Hepatic stellate cell (primary cell): ENCODE data around the gene DCAF10.
A peak's percentile ranks its signal among the peaks of the same experiment; 100 is the strongest.
"Not testable (repeated sequence)": the region's sequence is repeated elsewhere in the genome, so short reads cannot be mapped to it uniquely, and the experiment has no call there.

Experiments
- DNase-seq: peaks from one replicate; pipeline ENCODE4 v3.0.0; 2011; ENCODE audit warnings: low spot score

DCAF10 gene

DNA sequence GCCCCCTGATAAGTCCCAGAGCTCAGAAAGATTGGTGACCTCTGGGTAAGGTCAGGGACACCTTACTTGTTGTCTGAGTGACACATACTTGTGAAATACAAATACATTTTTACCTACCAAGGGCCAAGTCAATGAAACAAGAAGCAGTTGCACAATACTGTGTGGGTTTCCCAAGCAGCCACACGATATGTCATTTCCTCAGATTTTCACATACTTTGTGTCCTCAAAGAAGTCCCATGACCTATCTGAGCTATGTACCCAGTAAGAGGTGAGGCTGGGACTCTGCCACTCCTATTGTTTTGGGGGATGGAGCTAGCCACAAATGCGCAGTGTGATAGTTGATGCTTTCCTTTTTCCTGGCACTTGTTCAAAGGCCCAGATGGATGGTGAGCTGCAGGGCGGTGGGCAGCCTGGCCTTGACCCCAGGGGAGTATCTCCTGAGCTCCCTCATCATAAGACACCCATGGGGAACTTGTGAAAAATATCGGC lies 108.1 kb downstream of the DCAF10 start:
- DNase-seq: no peak

DNA sequence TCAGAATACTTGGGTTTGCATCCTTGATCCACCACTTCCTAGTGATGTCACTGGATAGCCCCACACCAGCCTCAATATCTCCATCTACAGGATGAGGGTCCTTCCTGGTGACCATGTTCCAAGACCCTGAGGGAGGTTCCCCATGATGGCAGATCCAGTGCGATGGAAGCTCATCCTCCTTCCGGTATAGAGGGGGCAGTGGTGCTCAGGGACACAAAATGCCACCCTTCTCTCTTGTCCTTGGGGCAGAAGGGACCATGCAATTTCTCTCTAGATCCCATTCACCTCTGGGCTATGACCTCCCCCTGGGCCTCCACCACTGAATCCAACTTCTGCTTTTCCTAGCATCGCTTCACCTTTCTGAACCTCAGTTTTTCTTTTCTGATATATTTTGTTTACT lies 108.7 kb downstream of the DCAF10 start:
- no peak for DNase-seq

DNA sequence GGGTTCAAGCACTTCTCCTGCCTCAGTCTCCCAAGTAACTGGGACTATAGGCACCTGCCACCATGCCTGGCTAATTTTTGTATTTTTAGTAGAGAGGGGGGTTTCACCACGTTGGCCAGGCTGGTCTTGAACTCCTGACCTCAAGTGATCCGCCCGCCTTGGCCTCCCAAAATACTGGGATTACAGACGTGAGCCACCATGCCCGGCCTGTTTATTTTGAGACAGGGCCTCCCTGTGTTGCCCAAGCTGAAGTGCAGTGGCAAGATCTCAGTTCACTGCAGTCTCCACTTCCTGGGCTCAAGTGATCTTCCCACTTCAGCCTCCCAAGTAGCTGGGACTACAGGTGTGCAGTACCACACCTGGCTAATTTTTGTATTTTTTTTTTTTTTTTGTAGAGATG lies 109.2 kb downstream of the DCAF10 start:
- DNase-seq: not testable (repeated sequence)

DNA sequence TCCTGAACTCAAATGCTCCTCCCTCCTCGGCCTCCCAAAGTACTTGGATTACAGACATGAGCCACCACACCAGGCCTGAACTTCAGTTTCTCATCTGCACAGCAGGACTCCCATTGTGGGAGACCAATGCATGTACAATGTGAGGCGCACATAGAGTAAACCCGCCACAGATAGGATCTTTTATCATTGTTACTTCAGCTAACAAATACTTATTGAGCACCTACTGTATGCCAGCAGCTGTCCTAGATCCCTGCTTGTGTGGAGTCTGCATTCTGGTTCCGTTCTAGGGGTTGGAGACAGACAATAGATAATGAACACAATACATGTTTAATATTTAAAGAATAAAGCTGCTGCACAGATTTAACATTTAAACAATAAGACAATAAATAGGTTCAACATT lies 109.7 kb downstream of the DCAF10 start:
- no peak for DNase-seq

DNA sequence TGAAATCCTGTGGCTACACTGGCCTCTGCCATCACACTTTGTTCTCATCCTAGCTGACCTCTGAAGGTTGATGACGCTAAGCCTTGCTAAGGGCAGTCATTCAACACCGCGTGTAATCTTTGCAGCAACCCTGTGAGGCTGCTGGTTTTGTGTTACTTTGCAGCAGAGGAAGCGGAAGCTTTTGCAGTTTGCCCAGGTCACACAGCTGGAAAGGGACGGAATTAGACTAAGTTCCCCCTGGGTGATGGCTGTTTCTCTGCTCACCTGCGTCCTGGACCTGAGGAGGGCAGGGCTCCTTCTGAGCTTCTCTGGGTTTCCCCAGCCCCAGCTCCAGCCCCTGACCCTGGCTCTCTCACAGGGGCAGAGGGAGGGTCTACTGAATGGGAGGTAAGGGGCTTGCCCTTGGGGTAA lies 110.7 kb downstream of the DCAF10 start:
- no peak for DNase-seq

DNA sequence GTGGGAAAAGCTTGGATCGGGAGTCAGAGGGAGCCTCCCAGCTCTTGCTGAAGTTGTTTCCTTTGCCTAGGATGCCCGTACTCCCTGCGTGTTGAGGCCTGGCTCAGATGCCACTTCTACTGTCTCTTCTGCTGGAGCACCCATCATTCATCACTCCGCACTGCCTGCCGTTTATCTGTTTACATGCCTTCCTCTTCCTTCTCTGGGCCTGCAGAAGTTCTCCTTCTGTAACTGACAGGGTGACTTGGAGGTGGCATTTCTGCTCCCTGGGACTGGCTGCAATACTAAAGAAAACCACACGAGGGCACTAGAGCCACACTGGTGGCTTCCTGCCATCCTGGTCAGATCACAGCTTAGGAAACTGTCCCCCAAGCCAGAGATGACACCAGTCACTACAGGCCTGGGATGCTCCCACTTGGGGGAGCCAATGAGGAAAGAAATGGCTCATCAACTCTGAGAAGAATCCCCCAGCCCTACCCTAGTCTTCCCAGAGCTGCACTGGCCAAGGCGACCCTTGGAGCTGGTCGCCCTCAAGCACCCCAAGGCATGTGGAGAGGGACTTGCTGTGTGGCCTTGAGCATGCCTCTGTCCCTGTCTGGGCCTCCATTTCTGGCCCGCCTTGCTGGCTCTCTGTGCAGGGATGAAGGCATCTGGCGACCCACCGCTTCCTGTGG lies 113.0 kb downstream of the DCAF10 start:
- DNase-seq: peak; percentile 92

DNA sequence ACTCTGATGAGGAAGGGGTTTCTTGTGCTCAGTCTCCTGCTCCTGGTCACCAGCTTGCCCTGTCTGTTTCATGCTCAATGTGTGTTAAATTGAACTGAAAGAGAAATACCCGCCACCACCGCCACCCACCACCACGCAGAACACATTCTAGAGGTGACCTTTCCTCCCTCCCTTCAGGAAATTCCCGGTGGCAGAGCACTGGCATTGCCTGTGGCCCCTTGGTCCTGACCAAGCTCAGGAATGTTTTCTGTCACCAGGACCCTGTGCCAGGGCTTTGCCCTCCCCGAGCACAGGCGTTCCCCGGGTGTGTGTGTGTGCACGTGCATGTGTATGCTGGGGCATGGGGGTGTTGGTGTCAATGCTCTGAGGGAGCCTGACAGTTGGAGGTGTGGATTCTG lies 113.6 kb downstream of the DCAF10 start:
- DNase-seq: no peak

DNA sequence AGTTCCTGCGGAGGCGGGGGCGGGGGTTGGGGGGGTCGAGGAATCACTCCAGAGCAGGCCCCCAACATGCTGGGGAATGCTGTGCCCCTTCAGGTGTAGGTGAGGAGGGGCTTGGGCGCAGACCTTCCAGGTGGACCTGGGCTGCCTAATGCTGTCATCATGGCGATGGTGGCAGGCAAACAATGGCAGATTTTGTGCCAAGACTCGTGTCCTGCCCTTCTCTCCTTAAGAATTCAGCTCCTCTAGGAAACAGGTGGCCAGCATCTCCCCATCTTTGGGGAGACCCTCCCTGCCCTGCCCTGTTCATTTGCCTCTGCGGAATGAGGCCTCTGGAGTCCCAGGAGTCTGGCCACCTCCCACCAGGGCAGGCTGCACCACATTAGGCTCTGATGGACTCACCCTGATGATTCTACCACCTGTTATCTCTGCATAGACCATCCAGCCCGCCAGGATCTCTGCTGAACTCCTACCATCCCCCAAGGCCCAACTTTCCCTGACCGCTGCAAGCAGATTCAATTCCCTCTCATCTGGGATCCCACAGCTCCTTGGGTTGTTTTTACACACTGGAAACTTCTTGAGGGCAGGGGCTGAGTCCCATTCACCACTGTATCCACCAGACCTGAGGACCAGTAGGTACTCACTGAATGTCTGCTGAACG lies 114.2 kb downstream of the DCAF10 start:
- no peak for DNase-seq

DNA sequence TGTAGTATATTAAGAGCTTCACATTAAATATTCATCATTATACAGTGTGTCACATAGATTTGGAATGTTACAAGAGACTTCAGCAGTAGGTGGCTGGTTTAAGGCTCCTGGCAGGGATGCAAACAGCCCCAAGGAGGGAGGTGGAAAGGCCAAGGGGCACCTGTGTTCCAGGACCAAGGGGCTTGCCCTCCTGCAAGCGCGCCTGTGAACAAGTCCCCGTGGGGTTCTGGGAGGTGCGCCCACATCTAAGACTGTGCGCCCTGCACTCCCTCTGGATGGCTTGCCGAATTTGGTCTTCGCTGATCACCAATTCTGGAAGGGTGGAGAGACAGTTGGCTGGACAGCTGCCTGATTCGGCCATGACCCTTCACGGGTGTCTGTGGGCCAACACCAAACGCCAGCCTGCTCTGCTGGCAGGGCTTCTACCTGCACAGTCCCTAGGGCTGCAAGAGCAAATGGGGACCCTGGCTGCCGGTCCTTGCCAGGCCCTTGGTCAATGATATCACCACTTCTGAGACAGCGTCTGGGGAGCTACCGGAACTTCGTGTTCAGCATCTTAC lies 115.4 kb downstream of the DCAF10 start:
- no peak for DNase-seq

DNA sequence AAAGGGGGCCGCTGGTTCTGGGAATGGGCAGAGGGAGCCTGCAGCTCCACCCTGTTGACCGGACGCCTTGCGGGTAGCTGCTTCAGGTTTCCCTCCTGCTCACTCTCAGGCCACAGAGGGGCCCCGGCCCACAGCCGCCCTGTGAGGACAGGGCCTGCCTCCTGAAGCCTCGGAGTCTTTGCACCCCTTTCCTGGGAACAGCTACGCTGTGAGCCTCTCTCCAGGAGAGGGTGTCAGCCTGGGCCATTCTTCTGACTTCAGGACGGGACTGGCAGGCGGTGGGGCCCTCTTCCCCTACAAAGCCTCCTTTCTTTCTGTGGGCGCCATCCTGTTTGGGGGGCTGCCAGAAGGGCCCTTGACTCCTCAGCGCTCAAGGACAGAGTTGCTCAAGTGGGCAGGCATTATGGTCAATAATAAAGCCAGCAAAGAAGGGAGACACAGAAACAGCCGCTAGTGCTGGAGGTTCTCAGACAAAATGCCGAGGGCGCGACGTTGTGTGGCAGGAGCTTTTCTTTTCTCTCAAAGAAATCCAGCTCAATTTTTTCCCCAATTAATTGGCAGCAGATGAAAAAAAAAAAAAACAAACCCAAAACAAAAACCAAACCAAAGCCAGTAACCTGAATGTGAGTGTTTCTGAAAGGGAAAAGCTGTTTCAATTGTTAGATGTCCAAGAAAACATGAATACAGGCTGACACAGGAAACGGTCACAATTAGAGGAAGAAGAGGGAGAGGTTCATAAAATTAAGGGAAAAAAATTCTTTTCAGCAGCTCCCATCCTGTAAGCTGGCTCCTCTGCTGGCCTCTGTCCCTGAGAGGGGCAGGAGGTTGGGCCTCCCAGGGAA lies 116.1 kb downstream of the DCAF10 start:
- no peak for DNase-seq
